CD4-positive, CD25-positive, alpha-beta regulatory T cell (primary cell): ENCODE measurements around the gene ZNF467. TPM values are rescaled to one million over a fixed set of nuclear protein-coding genes. Genes with fewer than 3 reads are reported as not detected.
A peak's percentile ranks its signal among the peaks of the same experiment; 100 is the strongest.

Source experiments
- ATAC-seq, 2 donors: fragments of 150-1000 bp; cut with Tn5 transposase; one replicate each; pipeline ENCODE4 v1.10.0; 2021; ENCODE audit warnings: low read depth in 2 of 2, moderate number of reproducible peaks in 2 of 2, moderate library complexity in 1 of 2
- DNase-seq, 3 donors: peaks; one replicate each; pipeline versions ENCODE4 v3.0.0 to v3.0.0-alpha.2; 2012 to 2022; ENCODE audit warnings: mixed read lengths in 1 of 3
- H3K27ac ChIP-seq: one replicate; pipeline ENCODE4 v1.7.0; 2013; ENCODE audit warnings: mild to moderate bottlenecking, low read length; ENCODE audit not compliant: insufficient read depth, poor library complexity, severe bottlenecking
- H3K27me3 ChIP-seq: one replicate; pipeline ENCODE4 v1.7.0; 2013; ENCODE audit warnings: low read length; ENCODE audit not compliant: control insufficient read depth, insufficient read depth
- H3K36me3 ChIP-seq: one replicate; pipeline ENCODE4 v1.7.0; 2013; ENCODE audit warnings: mild to moderate bottlenecking, low read length, moderate library complexity; ENCODE audit not compliant: control insufficient read depth, insufficient read depth
- H3K4me1 ChIP-seq: 2 replicates; pipeline ENCODE4 v1.7.0; 2013; ENCODE audit warnings: mild to moderate bottlenecking, low read length; ENCODE audit not compliant: insufficient read depth, control insufficient read depth, poor library complexity, severe bottlenecking
- H3K4me3 ChIP-seq: one replicate; pipeline ENCODE4 v1.7.0; 2013; ENCODE audit warnings: low read depth, mild to moderate bottlenecking, low read length, moderate library complexity
- H3K9me3 ChIP-seq, 2 experiments: 1 replicate in 1 of 2; 2 replicates in 1 of 2; pipeline ENCODE4 v1.7.0; 2013; ENCODE audit warnings: low read length in 2 of 2, mild to moderate bottlenecking in 1 of 2, moderate library complexity in 1 of 2; ENCODE audit not compliant: control insufficient read depth in 2 of 2
- H3K27ac Mint-ChIP-seq, 3 donors: one replicate each; pipeline ENCODE4 v1.8.0; 2020 to 2022; ENCODE audit warnings: mild to moderate bottlenecking in 3 of 3, mixed read lengths in 3 of 3, moderate library complexity in 2 of 3
- H3K27me3 Mint-ChIP-seq: one replicate; pipeline ENCODE4 v1.8.0; 2022; ENCODE audit warnings: mild to moderate bottlenecking, mixed read lengths
- H3K36me3 Mint-ChIP-seq: one replicate; pipeline ENCODE4 v1.8.0; 2020; ENCODE audit warnings: mixed read lengths
- H3K4me1 Mint-ChIP-seq, 4 donors: one replicate each; pipeline ENCODE4 v1.8.0; 2020 to 2022; ENCODE audit warnings: mixed read lengths in 4 of 4, mild to moderate bottlenecking in 1 of 4
- H3K4me3 Mint-ChIP-seq, 4 donors: one replicate each; pipeline ENCODE4 v1.8.0; 2020 to 2022; ENCODE audit warnings: mild to moderate bottlenecking in 4 of 4, mixed read lengths in 4 of 4, moderate library complexity in 3 of 4
- H3K9me3 Mint-ChIP-seq, 7 donors: one replicate each; pipeline ENCODE4 v1.8.0; 2020 to 2022; ENCODE audit warnings: mixed read lengths in 7 of 7, mild to moderate bottlenecking in 3 of 7, moderate library complexity in 2 of 7
- polyA plus RNA-seq, 4 donors: library from polyadenylated mRNA; unstranded; fragments of 300-500 nt; fragmentation: Illumina TruSeq; gene quantifications; one replicate each; pipeline ENCODE4 v1.2.3, GENCODE V29; 2021
- total RNA-seq: library from RNA; stranded (reverse); gene quantifications from one replicate; pipeline ENCODE4 v1.2.3, GENCODE V29; 2022

ZNF467 gene
- total RNA-seq (1.1 TPM), polyA plus RNA-seq (1 to 10 TPM in 2 of 4 donors, under 1 TPM in 2; 0.76 to 2.3 (median 1.1) TPM)

- H3K9me3 ChIP-seq, result no peaks in the 10 kb centered on the region
- Mint-ChIP-seq H3K4me1 (peaks cover 0 to 15% (median 0%) of the 10 kb centered on the region in 4 donors), H3K4me3 (peak within 1 kb of the TSS; percentile 65 to 89 (median 77)), H3K9me3 (no peaks in the 10 kb centered on the region), H3K27ac (peak within 1 kb of the TSS in 1 of 3 donors; percentile 26), H3K36me3 (no peaks in the 10 kb centered on the region), H3K27me3 (peaks cover 11% of the 10 kb centered on the region)
- peak; percentile 14 to 49 (median 41) for DNase-seq
- no peak within 1 kb of the TSS for H3K4me3 ChIP-seq
- H3K27ac ChIP-seq, result no peak within 1 kb of the TSS
- H3K4me1 ChIP-seq, result peaks cover 24% of the 10 kb centered on the region
- no peaks in the 10 kb centered on the region for H3K36me3 ChIP-seq
- no peak for ATAC-seq
- H3K27me3 ChIP-seq, result no peaks in the 10 kb centered on the region
Measured at GRCh38 chr7:149773446-149774236, at the start of gene ZNF467. Gene ZNF467, minus strand, starts transcription at chr7:149773588. Its CDS starts 2,556 bp downstream, at chr7:149771032.

DNA sequence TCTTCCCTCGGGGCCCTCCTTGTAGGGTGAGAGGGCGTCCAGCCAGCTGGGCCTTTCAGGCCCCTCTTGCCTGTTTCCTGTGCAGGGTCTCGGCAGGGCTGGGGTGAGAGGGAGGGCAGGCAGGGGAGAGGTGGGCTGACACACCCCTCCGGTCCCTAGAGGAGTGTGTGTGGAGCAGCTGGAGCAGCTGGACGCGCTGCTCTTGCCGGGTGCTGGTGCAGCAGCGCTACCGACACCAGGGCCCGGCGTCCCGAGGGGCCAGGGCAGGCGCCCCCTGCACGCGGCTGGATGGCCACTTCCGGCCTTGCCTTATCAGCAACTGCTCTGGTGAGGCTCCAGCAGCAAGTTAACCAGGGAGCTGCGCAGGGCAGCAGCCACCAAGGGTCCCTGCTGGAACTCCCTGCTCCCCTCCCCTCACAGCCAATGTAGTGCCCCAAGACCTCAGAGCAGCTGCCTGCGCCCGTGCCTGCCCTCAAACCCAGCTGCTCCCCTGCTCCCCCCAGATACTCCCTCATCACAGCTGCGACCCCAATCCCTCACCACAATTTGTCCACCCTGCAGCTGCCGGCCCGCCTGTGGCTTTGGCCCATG lies 49.1 kb upstream of the ZNF467 start:
- ATAC-seq (no peak), DNase-seq (no peak)
- no peaks in the 10 kb centered on the region for H3K36me3 Mint-ChIP-seq
- no peak overlapping the region for H3K27ac Mint-ChIP-seq
- no peak overlapping the region for H3K4me3 Mint-ChIP-seq
- no peaks in the 10 kb centered on the region for H3K27me3 Mint-ChIP-seq
- H3K4me1 ChIP-seq, result no peaks in the 10 kb centered on the region
- no peaks in the 10 kb centered on the region for H3K36me3 ChIP-seq
- peaks cover 0 to 2% (median 0%) of the 10 kb centered on the region in 4 donors for H3K4me1 Mint-ChIP-seq
- no peaks in the 10 kb centered on the region for H3K27me3 ChIP-seq
- H3K9me3 ChIP-seq, result no peaks in the 10 kb centered on the region
- H3K4me3 ChIP-seq, result no peak overlapping the region
- H3K9me3 Mint-ChIP-seq, result no peaks in the 10 kb centered on the region
- H3K27ac ChIP-seq, result no peak overlapping the region

DNA sequence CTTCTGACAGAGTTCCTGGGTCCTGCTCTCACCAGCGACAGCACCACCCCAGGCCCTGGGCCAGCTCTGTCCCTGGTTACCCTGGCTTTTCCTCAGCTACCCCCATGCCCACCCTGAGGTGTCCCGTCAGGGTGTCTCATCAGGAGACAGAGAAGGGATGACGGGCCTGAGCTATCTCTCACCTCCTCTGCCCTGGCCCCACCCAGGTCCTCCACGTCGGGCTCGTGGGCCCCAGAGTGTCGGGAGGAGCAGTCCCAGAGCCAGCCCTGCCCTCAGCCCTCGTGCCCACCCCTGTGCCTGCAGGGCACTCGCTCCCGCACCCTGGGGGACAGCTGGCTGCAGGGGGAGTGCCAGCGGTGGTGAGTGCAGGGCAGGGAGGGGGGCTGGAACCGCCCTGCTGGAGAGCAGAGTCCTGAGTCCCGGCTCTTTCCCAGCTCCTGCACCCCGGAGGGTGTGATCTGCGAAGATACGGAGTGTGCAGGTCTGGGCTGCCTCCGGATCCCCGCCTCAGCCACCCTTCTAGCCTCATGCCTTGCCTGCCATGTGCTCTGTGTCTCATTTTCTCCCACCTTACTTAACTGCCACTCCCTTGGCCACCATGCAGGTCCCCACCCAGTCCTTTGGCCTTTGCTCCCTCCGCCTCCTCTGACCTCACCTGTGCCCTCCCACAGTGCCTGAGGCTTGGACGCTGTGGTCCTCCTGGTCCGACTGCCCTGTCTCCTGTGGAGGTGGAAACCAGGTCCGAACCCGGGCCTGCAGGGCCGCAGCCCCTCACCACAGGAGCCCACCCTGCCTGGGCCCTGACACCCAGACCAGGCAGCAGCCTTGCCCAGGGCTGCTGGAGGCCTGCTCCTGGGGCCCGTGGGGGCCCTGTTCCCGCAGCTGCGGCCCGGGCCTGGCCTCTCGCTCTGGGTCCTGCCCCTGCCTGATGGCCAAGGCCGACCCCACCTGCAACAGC lies 48.1 kb upstream of the ZNF467 start:
- ATAC-seq (no peak), DNase-seq (no peak)
- H3K4me3 ChIP-seq, result no peak overlapping the region
- Mint-ChIP-seq H3K9me3 (no peaks in the 10 kb centered on the region), H3K4me1 (peaks cover 0 to 2% (median 0%) of the 10 kb centered on the region in 4 donors), H3K4me3 (no peak overlapping the region), H3K27me3 (no peaks in the 10 kb centered on the region), H3K36me3 (no peaks in the 10 kb centered on the region), H3K27ac (no peak overlapping the region)
- H3K9me3 ChIP-seq, result no peaks in the 10 kb centered on the region
- H3K36me3 ChIP-seq, result no peaks in the 10 kb centered on the region
- H3K27ac ChIP-seq, result no peak overlapping the region
- H3K4me1 ChIP-seq, result no peaks in the 10 kb centered on the region
- no peaks in the 10 kb centered on the region for H3K27me3 ChIP-seq

DNA sequence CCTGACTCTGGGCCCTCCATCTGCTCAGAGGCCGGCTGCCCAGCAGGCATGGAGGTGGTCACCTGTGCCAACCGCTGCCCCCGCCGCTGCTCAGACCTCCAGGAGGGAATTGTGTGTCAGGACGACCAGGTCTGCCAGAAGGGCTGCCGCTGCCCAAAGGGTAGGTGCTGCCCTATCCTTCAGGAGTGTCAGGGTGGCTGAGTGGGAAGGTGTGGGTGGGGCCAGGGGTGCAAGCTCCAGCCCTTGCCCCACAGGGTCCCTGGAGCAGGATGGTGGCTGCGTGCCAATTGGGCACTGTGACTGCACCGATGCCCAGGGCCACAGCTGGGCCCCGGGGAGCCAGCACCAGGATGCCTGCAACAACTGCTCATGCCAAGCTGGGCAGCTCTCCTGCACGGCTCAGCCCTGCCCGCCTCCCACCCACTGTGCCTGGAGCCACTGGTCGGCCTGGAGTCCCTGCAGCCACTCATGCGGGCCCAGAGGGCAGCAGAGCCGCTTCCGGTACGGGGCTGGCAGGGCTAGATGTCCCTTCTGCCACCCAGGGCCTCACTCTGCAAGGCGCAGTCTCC lies 47.3 kb upstream of the ZNF467 start:
- Histone ChIP-seq H3K4me1 (no peaks in the 10 kb centered on the region), H3K27me3 (no peaks in the 10 kb centered on the region), H3K36me3 (no peaks in the 10 kb centered on the region), H3K27ac (no peak overlapping the region), H3K4me3 (no peak overlapping the region), H3K9me3 (no peaks in the 10 kb centered on the region)
- Mint-ChIP-seq H3K4me1 (peaks cover 0 to 2% (median 0%) of the 10 kb centered on the region in 4 donors), H3K27ac (no peak overlapping the region), H3K36me3 (no peaks in the 10 kb centered on the region), H3K9me3 (no peaks in the 10 kb centered on the region), H3K27me3 (no peaks in the 10 kb centered on the region), H3K4me3 (no peak overlapping the region)
- no peak for DNase-seq
- no peak for ATAC-seq

DNA sequence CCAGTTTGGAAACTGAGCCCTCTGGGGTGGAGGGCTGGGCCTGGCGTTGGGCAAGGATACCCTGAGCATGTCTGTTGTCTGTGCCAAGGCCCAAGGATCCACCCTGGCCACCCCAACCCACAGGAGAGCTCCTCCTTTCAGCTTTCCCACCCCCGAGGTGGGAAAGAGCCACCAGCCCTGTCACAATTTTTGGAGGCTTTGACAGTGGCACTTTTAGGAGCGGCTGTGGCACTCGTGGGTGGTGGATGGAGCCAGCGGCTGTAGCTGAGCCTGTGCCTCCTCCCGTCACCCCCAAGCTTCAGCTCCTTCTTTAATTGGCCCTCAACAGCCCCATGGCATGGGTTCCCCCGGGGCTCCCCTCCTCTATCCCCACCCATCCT lies 46.6 kb upstream of the ZNF467 start:
- H3K27me3 ChIP-seq, result no peaks in the 10 kb centered on the region
- no peak for DNase-seq
- H3K4me1 ChIP-seq, result no peaks in the 10 kb centered on the region
- H3K9me3 ChIP-seq, result no peaks in the 10 kb centered on the region
- Mint-ChIP-seq H3K9me3 (no peaks in the 10 kb centered on the region), H3K4me1 (peaks cover 0 to 2% (median 0%) of the 10 kb centered on the region in 4 donors), H3K27me3 (no peaks in the 10 kb centered on the region), H3K27ac (no peak overlapping the region), H3K36me3 (no peaks in the 10 kb centered on the region), H3K4me3 (no peak overlapping the region)
- no peak for ATAC-seq
- no peak overlapping the region for H3K4me3 ChIP-seq
- H3K36me3 ChIP-seq, result no peaks in the 10 kb centered on the region
- H3K27ac ChIP-seq, result no peak overlapping the region

DNA sequence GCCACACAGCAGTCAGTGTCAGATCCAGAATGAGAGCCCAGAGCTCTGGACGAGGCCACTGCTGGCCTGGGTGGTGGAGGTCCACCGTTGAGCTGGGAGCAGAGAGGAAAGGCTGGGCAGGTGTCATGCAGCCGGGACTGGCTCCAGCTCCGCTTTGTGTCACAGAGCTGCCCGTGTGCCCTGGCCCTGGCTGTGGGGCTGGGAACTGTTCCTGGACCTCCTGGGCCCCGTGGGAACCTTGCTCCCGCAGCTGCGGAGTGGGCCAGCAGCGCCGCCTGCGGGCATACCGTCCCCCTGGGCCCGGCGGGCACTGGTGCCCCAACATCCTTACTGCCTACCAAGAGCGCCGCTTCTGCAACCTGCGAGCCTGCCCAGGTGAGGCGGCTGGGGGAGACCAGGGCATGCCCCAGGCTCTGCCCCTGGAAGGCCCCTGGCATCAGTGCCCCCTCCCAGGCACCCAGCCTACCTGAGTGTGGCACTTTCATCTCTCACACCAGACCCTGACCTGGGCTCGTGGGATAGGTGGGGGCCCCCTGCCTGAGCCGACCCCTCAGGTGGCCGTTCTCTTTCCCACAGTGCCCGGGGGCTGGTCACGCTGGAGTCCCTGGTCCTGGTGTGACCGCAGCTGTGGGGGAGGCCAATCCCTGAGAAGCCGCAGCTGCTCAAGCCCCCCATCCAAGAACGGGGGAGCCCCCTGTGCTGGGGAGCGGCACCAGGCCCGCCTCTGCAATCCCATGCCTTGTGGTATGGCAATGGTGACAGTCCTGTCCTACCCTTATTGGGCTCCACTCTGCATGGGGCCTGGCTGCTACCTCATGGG lies 46.0 kb upstream of the ZNF467 start:
- Mint-ChIP-seq H3K4me3 (no peak overlapping the region), H3K36me3 (no peaks in the 10 kb centered on the region), H3K4me1 (peaks cover 0 to 2% (median 0%) of the 10 kb centered on the region in 4 donors), H3K27ac (no peak overlapping the region), H3K9me3 (no peaks in the 10 kb centered on the region), H3K27me3 (no peaks in the 10 kb centered on the region)
- Histone ChIP-seq H3K4me1 (no peaks in the 10 kb centered on the region), H3K36me3 (no peaks in the 10 kb centered on the region), H3K4me3 (no peak overlapping the region), H3K9me3 (no peaks in the 10 kb centered on the region), H3K27me3 (no peaks in the 10 kb centered on the region), H3K27ac (no peak overlapping the region)
- ATAC-seq (no peak), DNase-seq (no peak)

GRCh38 chr7:149818536-149818840 lies 45.1 kb upstream of the ZNF467 start:
- no peak for ATAC-seq
- Histone ChIP-seq H3K27me3 (no peaks in the 10 kb centered on the region), H3K27ac (no peak overlapping the region), H3K36me3 (no peaks in the 10 kb centered on the region), H3K9me3 (no peaks in the 10 kb centered on the region), H3K4me3 (no peak overlapping the region), H3K4me1 (no peaks in the 10 kb centered on the region)
- no peak overlapping the region for H3K27ac Mint-ChIP-seq
- no peak overlapping the region for H3K4me3 Mint-ChIP-seq
- no peaks in the 10 kb centered on the region for H3K36me3 Mint-ChIP-seq
- no peaks in the 10 kb centered on the region for H3K27me3 Mint-ChIP-seq
- no peak for DNase-seq
- H3K9me3 Mint-ChIP-seq, result no peaks in the 10 kb centered on the region
- H3K4me1 Mint-ChIP-seq, result peaks cover 0 to 2% (median 0%) of the 10 kb centered on the region in 4 donors
